Ovary (tissue), 3 donors: ENCODE measurements around the gene PIM1.

Experiments used
- CTCF ChIP-seq, 3 donors: fragments of 450-650 bp in 2 of 3; fragments of 200-600 bp in 1 of 3; IDR thresholded peaks; one replicate each; pipeline versions ENCODE4 v1.5.1 to v1.8.0; 2016 to 2022; ENCODE audit warnings: antibody characterized with exemption in 3 of 3, mild to moderate bottlenecking in 1 of 3
- EP300 ChIP-seq: sonication (generic); formaldehyde crosslinking; IDR thresholded peaks from one replicate; pipeline ENCODE4 v1.6.1; 2017; ENCODE audit warnings: antibody characterized with exemption
- donor health status: DM: no; HTN: no; CAD: no.

- TF ChIP-seq CTCF (IDR thresholded peaks at IDR 0.05) (no peak), EP300 (no peak)
These were observed 26.4 kb upstream of the PIM1 start for GRCh38 chr6:37143585-37143984.
